ENCODE measurements around the gene STOML1. TPM values are rescaled to one million over a fixed set of nuclear protein-coding genes. Genes with fewer than 3 reads are reported as not detected.

STOML1 gene
- total and polyA plus RNA-seq, 10 of the 15 experiments (the other 5 are each of a cell fraction or from before 2014, with no cell fraction given): 0.14 to 13.6 (median 8.3) TPM

DNA sequence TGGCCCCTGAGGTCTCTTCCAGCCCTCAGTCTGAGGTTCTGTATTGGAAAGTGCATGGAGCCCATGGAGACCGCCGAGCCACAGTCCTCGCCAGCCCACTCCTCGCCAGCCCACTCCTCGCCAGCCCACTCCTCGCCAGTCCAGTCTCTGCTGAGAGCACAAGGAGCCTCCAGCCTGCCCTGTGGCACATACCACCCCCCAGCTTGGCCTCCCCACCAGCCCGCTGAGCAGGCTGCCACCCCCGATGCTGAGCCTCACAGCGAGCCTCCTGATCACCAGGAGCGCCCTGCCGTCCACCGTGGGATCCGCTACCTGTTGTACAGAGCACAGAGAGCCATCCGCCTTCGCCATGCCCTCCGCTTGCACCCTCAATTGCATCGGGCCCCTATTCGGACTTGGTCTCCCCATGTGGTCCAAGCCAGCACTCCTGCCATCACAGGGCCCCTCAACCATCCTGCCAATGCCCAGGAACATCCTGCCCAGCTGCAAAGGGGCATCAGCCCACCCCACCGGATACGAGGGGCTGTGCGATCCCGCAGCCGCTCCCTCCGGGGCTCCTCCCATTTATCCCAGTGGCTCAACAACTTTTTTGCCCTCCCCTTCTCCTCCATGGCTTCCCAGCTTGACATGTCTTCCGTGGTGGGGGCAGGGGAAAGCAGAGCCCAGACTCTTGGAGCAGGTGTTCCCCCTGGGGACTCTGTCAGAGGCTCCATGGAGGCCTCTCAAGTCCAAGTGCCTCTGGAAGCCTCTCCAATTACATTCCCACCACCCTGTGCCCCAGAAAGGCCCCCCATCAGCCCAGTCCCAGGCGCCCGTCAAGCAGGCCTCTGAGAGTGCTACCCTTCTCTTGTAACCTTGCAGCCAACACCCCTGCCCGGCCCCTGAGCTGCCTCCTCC lies 43.3 kb upstream of the STOML1 start (continued):
- TF ChIP-seq BHLHE40 (IDR thresholded peaks at IDR 0.05; ENCODE audit: borderline replicate concordance in 1 of 2, low read depth in 2 of 2, low read length in 1 of 2) (no peak), NRF1 (conservative IDR thresholded peaks at IDR 0.05; ENCODE audit: low read depth, low read length) (no peak)

DNA sequence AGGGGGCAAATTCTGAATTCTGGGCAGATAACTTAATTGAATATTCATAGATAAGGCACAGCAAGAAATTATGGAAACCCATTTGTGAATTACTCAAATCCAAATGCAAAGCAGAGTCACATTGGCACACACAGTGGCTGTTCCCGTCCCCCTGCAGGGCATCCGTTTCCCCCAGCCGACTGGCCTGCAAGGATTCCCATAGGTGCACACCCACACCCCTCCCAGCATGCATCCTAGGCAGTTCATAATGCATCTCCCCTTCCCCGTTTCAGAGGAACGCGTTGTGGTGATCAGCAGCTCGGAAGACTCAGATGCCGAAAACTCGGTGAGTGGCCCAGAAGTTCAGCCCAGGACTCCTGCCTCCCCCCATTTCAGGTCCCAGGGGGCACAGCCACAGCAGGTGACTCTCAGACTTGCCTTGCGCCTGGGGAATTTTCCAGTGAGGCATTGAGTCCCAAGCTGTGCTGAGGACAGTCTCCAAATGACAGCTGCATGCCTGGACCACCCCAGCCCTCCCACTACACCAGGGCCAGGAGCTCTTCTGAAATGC lies 42.2 kb upstream of the STOML1 start:
- no peak overlapping the region for H3K27ac ChIP-seq (ENCODE audit: control insufficient read depth, insufficient read depth)
- TF ChIP-seq NR2C1 (IDR thresholded peaks at IDR 0.05) (no peak), ZNF24 (IDR thresholded peaks at IDR 0.05) (no peak), SP1 (IDR thresholded peaks at IDR 0.05; ENCODE audit: low read depth, low read length) (no peak), SMARCA5 (IDR thresholded peaks at IDR 0.05) (no peak), RELA (IDR thresholded peaks at IDR 0.05; ENCODE audit: borderline replicate concordance, partially characterized antibody) (no peak), RUNX3 (IDR thresholded peaks at IDR 0.05; ENCODE audit: low read length) (no peak), SPI1 (IDR thresholded peaks at IDR 0.05; ENCODE audit: borderline replicate concordance, insufficient read depth, low read depth, low read length) (no peak), FOXM1 (IDR thresholded peaks at IDR 0.05; ENCODE audit: low read depth, low read length) (no peak), TCF7 (IDR thresholded peaks at IDR 0.05; ENCODE audit: borderline replicate concordance) (no peak), JUND (IDR thresholded peaks at IDR 0.05; ENCODE audit: low read depth, low read length) (no peak), GATAD2B (conservative IDR thresholded peaks at IDR 0.05; ENCODE audit: low read depth) (no peak)
- TF ChIP-seq, protein P1, sequence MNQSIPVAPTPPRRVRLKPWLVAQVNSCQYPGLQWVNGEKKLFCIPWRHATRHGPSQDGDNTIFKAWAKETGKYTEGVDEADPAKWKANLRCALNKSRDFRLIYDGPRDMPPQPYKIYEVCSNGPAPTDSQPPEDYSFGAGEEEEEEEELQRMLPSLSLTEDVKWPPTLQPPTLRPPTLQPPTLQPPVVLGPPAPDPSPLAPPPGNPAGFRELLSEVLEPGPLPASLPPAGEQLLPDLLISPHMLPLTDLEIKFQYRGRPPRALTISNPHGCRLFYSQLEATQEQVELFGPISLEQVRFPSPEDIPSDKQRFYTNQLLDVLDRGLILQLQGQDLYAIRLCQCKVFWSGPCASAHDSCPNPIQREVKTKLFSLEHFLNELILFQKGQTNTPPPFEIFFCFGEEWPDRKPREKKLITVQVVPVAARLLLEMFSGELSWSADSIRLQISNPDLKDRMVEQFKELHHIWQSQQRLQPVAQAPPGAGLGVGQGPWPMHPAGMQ (IDR thresholded peaks at IDR 0.05; ENCODE audit: borderline replicate concordance): no peak
- TF ChIP-seq, protein P2, sequence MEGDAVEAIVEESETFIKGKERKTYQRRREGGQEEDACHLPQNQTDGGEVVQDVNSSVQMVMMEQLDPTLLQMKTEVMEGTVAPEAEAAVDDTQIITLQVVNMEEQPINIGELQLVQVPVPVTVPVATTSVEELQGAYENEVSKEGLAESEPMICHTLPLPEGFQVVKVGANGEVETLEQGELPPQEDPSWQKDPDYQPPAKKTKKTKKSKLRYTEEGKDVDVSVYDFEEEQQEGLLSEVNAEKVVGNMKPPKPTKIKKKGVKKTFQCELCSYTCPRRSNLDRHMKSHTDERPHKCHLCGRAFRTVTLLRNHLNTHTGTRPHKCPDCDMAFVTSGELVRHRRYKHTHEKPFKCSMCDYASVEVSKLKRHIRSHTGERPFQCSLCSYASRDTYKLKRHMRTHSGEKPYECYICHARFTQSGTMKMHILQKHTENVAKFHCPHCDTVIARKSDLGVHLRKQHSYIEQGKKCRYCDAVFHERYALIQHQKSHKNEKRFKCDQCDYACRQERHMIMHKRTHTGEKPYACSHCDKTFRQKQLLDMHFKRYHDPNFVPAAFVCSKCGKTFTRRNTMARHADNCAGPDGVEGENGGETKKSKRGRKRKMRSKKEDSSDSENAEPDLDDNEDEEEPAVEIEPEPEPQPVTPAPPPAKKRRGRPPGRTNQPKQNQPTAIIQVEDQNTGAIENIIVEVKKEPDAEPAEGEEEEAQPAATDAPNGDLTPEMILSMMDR (IDR thresholded peaks at IDR 0.05 in 2 of 3, conservative IDR thresholded peaks at IDR 0.05 in 1 of 3; ENCODE audit: control insufficient read depth in 2 of 3, extremely low read depth in 1 of 3, insufficient read depth in 1 of 3, low read depth in 3 of 3, low read length in 3 of 3): no peak

More for the DNA sequence above, 42.2 kb upstream of the STOML1 start:
- H3K4me2 ChIP-seq (ENCODE audit: control insufficient read depth, insufficient read depth): no peak overlapping the region
- peaks cover 34 to 42% of the 10 kb centered on the region in 2 experiments for H3K36me3 ChIP-seq (ENCODE audit: control insufficient read depth in 2 of 2, insufficient read depth in 2 of 2, low read length in 1 of 2)
- in situ Hi-C loops (cut with MboI): no loop called here
- ChIA-PET POLR2A (no interaction called here), RAD21 (ENCODE audit: unreplicated experiment) (interaction anchor here (0.7 kb wide), 1 partner anchor 61 kb away, joined by 3 read pairs; no protein-coding TSS in a partner anchor), CTCF (interaction anchor here (1.4 kb wide), 1 partner anchor 14 kb away, joined by 5 read pairs; no protein-coding TSS in a partner anchor), SMC1A (ENCODE audit: uncharacterized antibody, unreplicated experiment) (no interaction called here)
- no peak overlapping the region for H2AFZ ChIP-seq (ENCODE audit: control insufficient read depth, low read depth, low read length)
- no peaks in the 10 kb centered on the region for H3K27me3 ChIP-seq (replicated peaks in 1 of 2; ENCODE audit: control insufficient read depth in 2 of 2, insufficient read depth in 2 of 2, low read length in 1 of 2)
- H4K20me1 ChIP-seq (ENCODE audit: control insufficient read depth, insufficient read depth): no peaks in the 10 kb centered on the region; the same call in 1 of the 2 replicates
- DNase-seq (ENCODE audit: low read depth, low spot score): no peak
- no peaks in the 10 kb centered on the region for H3K79me2 ChIP-seq (ENCODE audit: control insufficient read depth, insufficient read depth, low read length)
- BruUV-seq (replicated peaks): no TSS peak
- no peak overlapping the region for H3K9ac ChIP-seq (ENCODE audit: control insufficient read depth, insufficient read depth, low read length)
- H3K9me3 ChIP-seq (replicated peaks; ENCODE audit: control insufficient read depth, insufficient read depth, low read length): no peaks in the 10 kb centered on the region
- 93% methylated on average over 10 of the region's 10 CpGs for WGBS (ENCODE audit: insufficient coverage, insufficient replicate concordance, low lambda C conversion rate, missing lambda C conversion rate)
- ATAC-seq: no peak
- H3K4me1 ChIP-seq (ENCODE audit: control insufficient read depth, insufficient read depth, low read length): no peaks in the 10 kb centered on the region
- no peak overlapping the region for H3K4me3 ChIP-seq
- intact Hi-C loops (cut with micrococcal nuclease; ENCODE audit: unreplicated experiment): no loop called here
- no peak for FAIRE-seq
